ENCODE data around the gene SLC25A38.

Gene SLC25A38

DNA sequence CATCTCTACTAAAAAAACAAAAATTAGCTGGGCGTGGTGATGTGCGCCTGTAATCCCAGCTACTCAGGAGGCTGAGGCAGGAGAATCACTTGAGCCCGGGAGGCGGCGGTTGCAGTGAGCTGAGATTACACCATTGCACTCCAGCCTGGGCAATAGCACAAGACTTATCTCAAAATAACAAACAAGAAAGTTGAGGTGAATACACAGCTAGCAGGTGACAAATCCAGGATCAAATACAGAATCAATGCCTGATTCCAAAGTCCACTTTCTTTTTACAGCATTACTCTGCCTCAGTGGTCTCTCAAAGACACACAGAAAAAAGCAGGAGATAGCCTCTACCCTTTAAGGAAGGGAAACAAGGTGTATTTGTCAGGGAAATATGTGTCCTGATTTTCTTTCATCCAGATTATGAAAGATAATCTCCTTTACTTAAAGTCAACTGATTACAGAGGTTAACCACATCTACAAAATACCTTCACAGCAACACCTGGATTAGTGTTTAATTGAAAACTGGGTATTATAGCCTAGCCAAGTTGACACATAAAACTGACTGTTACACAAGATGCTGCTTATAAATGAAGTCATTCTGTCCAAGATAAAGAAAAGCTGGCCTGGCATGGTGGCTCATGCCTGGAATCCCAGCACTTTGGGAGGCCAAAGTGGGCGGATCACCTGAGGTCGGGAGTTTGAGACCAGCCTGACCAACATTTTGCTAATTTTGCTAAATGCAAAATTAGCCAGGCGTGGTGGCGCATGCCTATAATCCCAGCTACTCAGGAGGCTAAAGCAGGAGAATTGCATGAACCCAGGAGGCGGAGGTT, 4.0 kb upstream of the SLC25A38 start:
- DNase-seq: no peak

DNA sequence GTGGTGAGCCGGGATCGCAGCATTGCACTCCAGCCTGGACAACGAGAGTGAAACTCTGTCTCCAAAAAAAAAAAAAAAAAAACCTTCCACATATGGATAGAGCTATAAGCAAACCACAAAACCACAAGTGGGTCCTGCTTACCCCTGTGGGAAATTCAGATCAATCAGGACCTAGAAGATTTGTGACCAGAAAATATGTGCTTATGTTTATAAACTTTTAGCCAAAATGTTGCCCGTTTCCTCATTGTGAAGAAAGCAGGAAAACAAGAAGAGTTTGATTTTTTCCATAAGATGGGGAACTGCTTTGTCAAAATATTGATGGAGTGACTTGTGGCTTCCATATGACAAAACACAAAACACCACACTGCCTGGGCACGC, 3.4 kb upstream of the SLC25A38 start:
- DNase-seq: no peak

DNA sequence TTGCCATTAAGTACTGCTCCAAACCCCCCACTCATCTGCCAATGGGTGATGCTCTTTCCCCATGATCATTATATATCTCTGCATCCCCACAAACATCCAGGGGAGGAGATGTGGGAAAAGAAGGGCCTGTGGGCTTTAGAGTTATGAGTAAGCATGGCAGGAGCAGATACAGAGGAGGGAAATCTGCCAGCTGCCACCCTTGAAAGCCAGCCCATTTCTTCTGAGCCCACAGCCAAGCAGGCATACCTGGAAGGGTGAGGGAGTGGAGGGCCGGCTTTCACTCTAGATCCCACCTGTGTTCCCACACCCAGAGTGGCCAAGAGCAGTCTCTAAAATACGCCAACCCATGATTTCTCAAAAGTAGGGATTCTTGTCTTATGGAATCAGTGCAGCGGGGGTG, 1.7 kb upstream of the SLC25A38 start:
- no peak for DNase-seq

DNA sequence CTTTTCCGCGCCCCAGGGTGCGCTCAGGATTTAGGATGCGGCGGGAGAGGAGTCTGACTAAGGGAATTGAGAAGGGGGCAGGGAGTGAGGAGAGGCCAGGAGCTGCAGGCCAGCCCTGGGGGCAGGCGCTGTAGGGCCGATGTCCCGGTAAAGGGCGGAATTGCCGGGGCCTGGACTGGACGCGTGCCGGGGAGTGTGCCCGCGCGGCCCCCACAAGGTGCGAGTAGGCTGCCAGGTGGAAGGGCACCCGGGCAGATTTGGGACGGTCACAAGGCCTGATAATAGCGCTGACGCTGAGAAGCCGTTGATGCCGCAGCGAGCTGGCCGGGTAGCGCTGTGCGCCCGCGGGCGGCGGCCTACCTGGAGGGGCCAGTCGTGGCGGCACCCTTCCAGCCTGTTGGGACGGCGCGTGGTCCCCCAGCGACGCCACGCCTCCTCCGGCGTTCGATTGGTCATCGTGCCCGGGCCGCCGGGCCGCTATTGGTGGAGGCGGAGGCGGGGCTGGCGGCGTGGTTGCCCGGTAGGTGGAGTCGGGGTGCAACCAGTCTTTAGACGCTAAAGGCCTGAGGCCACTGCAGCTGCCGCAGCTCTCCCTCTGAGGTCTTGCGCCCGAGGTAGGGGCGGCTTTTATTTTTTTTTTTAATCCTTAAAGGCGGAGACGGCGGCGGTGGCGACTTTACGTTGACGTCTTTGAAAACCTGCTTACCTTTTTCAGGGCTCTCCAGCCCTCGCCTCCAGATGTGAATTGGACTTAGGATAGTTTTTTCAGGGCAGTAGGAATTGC, 903 bp downstream of the SLC25A38 start:
- peak; percentile 98 for DNase-seq

DNA sequence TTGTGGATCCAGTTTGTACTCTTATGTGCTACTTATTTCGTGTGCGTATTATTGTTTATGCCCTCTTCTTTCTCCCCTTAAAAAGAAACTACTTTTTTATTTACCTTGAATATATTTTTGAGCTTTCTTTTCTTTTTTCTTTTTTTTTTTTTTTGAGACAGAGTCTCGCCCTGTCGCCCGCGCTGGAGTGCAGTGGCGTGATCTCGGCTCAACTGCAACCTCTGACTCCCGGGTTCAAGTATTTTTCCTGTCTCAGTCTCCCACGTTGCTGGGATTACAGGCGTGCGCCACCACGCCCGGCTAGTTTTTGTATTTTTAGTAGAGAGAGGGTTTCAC, 1.5 kb downstream of the SLC25A38 start:
- no peak for DNase-seq

DNA sequence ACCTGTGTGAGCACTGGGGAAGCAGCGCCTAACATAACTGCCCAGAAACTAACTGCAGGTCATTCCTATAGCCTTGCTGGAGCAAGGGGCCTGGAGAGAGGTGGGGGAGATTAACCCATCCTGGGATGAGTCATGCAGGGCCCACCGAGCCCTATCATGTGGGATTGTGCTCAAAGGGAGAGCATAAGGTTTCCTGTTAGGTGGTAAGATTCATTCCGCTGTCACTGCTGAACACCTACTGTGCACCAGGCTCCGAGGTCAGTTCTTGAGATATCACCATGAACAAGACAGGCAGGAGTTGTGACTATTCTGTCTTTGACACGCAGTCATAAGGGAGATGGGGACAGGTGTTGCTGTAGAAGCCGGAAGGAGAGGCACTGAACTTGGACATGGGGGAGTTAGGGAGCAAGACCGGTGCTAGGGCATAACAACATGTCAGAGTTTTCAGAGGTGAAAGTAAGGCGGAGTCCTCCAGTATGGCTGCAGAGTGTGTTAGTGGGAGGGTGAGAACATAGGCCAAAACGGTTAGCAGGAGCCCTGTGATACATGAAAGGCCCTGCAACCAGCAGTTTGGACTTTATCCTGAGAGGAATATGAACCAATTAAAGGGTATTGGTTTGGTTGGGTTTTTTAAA, 2.4 kb downstream of the SLC25A38 start:
- no peak for DNase-seq

DNA sequence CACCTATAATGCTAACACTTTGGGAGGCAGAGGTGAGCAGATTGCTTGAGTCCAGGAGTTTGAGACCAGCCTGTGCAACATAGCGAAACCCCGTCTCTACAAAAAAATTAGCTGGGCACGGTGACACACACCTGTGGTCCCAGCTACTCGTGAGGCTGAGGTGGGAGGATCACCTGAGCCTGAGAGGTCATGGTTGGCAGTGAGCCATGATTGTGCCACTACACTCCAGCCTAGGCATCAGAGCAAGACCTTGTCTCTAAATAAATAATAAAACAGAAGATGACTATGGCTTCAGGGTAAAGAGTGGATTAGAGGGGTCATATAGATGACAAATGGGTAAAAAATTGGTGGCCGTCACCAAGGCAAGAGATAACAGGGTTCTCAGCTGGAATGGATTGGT, 3.1 kb downstream of the SLC25A38 start:
- DNase-seq: no peak

DNA sequence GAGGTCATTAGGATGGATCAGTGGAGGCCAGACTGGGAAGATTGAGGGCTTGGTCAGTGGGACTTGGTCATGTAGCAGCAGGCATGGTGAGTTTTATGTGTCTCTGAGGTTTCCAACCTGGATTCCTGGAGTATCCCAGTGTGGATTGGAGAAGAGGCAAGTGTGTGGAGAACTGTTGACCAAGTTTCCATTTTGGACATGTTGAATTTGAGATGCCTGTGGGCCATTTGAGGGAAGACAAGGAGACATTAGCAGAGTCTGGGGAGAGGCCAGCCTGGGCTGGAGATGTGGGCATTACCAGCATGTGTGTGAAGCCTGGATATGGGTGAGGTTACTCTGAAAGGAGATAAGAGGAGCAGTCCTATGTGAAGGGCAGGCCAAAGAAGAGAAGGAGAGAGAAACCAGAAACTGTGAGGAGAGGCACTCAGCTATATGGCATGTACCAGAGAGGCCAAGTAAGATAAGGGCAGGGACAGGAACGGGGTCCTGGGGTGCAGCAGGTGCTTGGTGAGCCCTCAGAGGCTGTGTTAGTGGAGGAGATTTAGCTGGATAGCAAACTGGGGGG, 4.3 kb downstream of the SLC25A38 start:
- peak; percentile 1 for DNase-seq

DNA sequence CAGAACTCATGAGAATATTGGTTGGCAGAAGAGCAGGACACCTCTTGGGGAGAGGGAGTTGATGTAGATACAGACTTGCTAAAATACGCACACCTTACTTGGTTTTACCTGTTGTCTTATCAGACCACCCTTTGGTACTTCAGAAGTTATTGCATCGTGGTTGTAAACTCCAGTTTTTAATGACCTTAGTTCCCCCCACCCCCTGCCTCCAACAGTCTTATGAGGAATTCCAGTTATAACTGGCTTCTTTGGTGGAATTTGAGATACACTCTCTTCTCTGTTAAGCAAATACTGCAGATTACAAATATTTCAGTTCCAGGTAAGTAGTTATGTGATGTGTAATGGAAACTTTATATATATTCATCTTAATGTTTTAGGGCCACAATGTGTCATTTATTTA, 5.0 kb downstream of the SLC25A38 start:
- DNase-seq: no peak

DNA sequence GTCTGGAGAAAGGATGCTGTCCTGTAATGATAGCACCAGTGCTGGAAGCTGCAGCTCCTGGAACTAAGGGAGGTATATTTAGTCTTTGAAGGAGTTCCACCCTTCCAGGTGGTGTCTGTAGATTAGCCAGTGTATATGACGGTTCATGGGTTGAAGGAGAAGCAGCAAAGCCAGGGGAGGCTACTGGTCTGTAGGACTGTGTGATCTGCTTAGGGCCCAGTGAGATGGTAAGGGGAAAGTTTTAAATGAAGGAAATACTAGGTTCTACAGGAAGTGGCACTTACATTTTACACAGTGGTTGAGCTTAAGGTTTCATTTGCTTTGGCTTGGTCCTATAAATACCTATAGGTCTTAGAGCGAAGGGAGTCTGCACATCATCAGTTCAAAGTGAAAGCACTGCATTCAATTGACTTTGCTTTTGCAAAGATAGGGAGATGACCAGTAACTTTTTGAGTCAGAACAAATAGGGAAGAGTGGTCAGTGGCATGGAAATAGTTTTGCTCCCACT, 5.6 kb downstream of the SLC25A38 start:
- no peak for DNase-seq

DNA sequence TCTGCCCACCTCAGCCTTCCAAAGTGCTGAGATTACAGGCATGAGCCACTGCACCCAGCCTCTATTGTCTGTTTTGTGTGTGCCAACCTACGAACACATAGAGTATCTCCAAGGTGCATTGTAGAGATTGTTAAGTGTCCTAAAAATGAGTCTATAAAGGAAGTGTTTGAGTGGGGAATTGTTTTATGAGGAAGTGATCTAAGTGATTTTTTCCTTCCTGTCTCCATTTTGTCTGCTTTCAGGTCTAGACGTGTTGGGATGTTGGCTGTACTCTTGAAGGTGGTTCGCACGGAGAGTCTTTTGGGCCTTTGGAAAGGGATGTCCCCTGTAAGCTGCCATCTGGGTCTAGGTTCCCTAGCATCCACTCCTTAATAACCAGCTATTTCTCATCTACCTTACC, 7.0 kb downstream of the SLC25A38 start:
- DNase-seq: no peak

DNA sequence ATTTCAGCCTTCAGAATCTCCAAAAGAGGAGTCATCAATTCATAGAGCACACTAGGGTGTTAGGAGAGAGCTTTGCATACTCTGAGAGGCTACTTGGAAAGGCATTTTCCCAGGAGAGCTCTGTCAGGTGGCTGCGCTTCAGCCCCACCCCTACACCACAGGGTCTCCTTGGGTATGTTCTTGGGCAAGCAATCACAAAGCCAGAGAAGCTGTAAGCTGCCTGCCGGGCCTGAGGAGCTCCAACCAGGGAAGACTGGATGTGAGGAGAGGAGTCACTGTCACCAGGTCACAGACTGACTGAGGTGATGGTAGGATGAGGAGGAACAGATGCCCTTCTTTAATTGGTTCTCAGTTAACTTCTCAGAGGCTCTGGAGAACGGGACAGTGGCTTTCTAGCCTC, 13.5 kb downstream of the SLC25A38 start:
- DNase-seq: no peak

DNA sequence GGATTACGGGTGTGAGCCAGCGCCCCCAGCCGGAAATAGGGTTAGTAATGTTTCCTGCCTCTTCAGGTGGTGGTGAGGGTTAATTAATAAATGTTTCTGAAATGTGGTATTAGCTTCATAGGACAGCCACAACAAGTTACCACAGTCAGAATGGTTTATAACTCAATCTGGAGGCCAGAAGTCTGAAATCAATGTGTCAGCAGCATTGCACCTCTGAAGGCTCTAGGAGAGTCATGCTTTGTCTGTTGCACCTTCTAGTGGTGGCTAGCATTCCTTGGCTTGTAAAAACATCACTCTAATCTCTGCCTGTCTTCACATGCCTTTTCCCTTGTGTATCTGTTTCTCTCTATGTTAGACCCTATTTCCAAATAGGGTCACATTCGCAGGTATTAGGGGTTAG, 15.5 kb downstream of the SLC25A38 start:
- DNase-seq: peak; percentile 23

DNA sequence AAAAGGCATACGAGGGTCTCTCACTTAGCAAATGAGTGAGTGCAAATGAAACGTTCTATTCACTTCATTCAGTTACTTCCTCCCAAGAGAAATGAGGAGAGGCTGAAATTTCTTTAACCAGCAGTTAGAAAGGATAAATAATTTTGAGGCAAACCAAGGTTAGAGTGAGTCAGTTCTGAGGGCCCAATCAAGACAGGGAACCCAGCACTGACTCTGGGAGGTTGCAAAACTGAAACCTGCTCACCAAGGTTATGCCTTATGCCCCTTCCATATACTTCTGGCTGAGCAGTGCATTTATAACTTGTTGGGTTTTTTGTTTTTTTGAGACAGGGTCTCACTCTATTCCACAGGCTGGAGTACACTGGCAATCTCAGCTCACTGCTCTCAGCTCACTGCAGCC, 18.8 kb downstream of the SLC25A38 start:
- no peak for DNase-seq

DNA sequence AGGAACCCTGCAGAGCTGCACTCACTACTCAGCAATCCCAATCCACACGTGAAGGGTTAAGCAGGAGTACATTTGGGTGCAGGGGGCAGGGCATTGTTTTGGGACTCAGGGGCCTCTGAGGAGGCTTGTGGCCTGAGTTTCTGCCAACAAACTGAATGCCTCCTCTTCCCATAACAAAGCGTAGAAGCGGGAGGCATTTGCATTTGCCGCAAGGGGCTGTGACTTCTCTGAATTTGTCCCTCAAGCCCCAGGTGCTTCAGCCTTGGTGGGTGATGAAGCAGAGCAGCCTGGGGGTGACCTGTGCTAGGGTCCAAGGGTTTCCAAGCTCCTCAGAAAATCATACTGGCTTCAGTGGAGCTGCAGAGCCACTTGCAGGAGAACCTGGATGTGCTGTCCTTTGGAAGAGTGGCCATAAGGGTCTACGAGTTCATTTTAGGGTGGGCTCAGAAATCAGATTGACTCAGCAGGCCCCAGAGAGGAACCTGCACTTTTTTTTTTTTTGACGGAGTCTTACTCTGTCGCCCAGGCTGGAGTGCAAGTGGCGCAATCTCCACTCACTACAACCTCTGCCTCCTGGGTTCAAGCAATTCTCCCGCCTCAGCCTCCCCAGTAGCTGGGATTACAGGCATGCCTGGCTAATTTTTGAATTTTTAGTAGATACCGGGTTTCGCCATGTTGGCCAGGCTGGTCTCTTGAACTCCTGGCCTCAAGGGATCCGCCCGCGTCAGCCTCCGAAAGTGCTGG, 21.9 kb downstream of the SLC25A38 start:
- DNase-seq: no peak

DNA sequence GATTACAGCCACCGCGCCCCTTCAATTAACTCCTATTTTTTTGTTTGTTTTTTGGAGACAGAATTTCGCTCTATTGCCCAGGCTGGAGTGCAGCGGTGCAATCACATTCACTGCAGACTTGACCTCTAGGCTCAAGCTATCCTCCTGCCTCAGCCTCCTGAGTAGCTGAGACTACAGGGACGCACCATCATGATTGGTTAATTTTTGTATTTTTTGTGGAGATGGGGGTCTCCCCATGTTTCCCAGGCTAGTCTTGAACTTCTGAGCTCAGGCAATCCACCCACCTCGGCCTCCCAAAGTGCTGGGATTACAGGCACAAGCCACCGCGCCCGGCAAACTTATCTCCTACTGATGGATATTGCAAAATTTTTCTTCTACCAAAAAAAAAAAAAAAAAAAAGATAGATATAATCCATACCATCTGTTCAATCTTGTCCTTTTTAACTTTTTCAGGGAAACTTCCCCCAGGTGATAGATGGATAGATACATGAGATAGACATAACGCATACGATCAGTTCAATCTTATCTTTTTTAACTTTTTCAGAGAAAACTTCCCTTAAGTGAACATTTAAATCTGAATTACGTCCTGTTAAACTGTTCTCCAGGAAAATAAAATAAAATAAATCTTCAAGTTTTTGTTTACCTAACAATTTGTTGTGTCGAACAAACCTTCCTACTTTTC, 22.7 kb downstream of the SLC25A38 start:
- no peak for DNase-seq

DNA sequence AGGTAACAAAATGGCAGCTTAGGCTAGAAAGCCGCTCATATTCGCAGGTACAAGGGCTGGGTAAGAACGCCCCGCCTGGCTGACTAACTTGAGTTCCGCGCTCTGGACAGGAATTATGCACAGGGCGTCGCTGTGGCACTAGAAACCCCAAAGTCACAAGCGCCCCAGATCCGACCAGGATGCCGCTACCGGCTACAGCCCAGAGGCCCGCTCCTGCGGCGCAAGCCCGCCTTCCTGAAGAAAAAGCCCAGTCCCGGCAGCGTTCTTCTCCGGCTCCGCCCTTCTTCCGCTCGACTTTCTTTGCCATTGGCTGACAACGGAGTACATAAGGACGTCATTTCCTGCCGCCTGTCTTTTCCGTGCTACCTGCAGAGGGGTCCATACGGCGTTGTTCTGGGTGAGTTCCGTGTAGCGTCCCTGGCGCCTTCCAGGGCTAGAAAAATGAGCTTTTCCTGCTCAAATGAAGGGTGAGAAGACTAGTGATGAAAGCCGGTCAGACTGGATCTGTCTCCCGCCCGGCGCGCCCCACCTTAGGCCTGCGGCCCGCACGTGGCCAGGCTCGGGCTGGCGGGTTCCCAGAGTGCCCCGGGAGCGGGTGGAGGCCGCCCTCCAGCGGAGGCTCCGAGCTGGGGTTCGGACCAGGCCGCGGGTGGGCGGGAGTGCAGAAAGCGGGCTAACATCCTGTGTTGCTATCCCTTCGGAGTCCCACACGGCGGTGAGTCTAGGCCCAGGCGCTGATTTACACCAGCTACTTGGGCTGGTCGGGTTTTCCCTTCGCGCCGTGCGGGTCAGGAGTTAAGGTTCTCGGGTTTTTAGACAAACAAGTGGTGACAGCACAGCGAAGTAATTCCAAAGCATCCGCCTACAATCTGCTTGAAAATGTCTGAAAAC, 23.4 kb downstream of the SLC25A38 start, which contains the start of gene RPSA:
RPSA (plus strand) TSS at position 353 of the 891 bp plus-strand sequence. CDS start 934 bp downstream, outside the sequence.
- peak; percentile 98 for DNase-seq

DNA sequence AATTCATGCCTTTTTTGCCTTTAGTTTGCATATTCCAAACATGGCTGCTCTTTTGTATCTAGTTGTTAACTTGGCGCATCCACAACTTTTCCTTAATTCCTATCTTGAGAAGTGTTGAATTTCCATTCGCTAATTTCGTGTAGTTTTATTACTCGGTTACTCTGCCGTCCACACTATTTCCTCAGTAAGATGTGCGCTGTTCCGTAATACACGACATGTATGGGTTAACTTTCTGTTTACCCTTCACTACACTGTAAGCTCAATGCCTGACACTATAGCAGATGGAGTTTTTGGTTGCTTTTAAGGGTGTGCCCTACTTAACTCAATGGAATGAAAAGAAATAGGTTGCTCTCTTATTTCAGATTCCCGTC, 24.1 kb downstream of the SLC25A38 start:
- DNase-seq: no peak

DNA sequence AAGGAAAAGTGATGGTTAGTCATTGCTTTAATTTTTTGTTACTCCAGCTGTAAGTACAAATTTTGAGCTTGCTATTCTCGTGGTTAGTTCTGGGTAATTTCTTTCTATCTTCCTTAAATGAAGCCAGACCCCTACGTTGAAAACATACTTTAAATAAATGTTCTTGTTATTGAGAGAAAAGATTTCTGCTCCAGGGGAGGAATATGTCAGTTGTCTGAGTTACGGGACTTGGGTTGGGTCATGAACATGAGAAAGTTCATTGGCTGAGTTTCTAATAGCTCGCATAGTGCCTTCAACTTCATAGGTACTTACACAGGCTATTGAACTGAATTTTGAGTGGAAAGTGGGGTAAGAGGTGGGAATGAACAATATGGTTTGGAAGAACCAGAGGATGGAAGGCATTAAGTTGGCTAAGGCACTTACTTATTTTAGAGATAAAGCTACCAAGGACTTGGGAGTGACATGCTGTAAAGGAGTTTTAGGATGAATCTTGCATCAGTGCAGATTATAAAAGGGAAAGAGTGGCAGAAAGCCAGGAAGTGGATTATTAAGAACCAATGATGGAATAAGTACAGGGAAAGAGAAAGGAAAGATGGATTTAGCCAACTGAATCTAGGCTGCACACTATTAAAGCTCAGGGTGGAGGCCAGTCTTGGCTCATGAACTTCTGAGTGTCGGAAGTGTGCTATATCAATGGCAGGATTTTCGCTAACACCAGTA, 24.8 kb downstream of the SLC25A38 start:
- no peak for DNase-seq
